ENCODE results near the gene IER5L.

The IER5L gene

GRCh38 chr9:129177791-129178567, at the start of gene IER5L:
Gene IER5L, minus strand, starts transcription at chr9:129178261. Its CDS starts 209 bp downstream, at chr9:129178052.
- DNase-seq (ENCODE audit: low read depth in 2 of 2): peak; percentile 83 to 92

GRCh38 chr9:129227843-129228189, 49.8 kb upstream of the IER5L start:
- no peak for DNase-seq (ENCODE audit: low read depth in 2 of 2)

- DNase-seq (ENCODE audit: low read depth in 2 of 2): peak in 1 of 2 experiments; percentile 21
These were observed 47.8 kb upstream of the IER5L start for GRCh38 chr9:129225815-129226214.

GRCh38 chr9:129225490-129225778, 47.4 kb upstream of the IER5L start:
- no peak for DNase-seq (ENCODE audit: low read depth in 2 of 2)

GRCh38 chr9:129224618-129225489, 46.8 kb upstream of the IER5L start:
- no peak for DNase-seq (ENCODE audit: low read depth in 2 of 2)

GRCh38 chr9:129223551-129224208, 45.6 kb upstream of the IER5L start:
- no peak for DNase-seq (ENCODE audit: low read depth in 2 of 2)

- DNase-seq (ENCODE audit: low read depth in 2 of 2): no peak
These were observed 44.8 kb upstream of the IER5L start for GRCh38 chr9:129222819-129223218.

GRCh38 chr9:129221979-129222635, 44.0 kb upstream of the IER5L start:
- no peak for DNase-seq (ENCODE audit: low read depth in 2 of 2)

- DNase-seq (ENCODE audit: low read depth in 2 of 2): no peak
These were observed 43.2 kb upstream of the IER5L start for GRCh38 chr9:129221233-129221632.

- DNase-seq (ENCODE audit: low read depth in 2 of 2): no peak
These were observed 42.7 kb upstream of the IER5L start for GRCh38 chr9:129220771-129221170.

- DNase-seq (ENCODE audit: low read depth in 2 of 2): no peak
These were observed 40.9 kb upstream of the IER5L start for GRCh38 chr9:129218918-129219317.

- DNase-seq (ENCODE audit: low read depth in 2 of 2): no peak
These were observed 40.2 kb upstream of the IER5L start for GRCh38 chr9:129218272-129218625.

GRCh38 chr9:129213551-129213950, 35.5 kb upstream of the IER5L start:
- no peak for DNase-seq (ENCODE audit: low read depth in 2 of 2)

GRCh38 chr9:129211686-129212085, 33.6 kb upstream of the IER5L start:
- DNase-seq (ENCODE audit: low read depth in 2 of 2): no peak

GRCh38 chr9:129210125-129210524, 32.1 kb upstream of the IER5L start:
- no peak for DNase-seq (ENCODE audit: low read depth in 2 of 2)

GRCh38 chr9:129209580-129209979, 31.5 kb upstream of the IER5L start:
- no peak for DNase-seq (ENCODE audit: low read depth in 2 of 2)

GRCh38 chr9:129209109-129209508, 31.0 kb upstream of the IER5L start:
- no peak for DNase-seq (ENCODE audit: low read depth in 2 of 2)

- peak; percentile 25 to 44 for DNase-seq (ENCODE audit: low read depth in 2 of 2)
These were observed 30.4 kb upstream of the IER5L start for GRCh38 chr9:129208207-129209032.

GRCh38 chr9:129206905-129207304, 28.8 kb upstream of the IER5L start:
- DNase-seq (ENCODE audit: low read depth in 2 of 2): no peak

GRCh38 chr9:129206401-129206800, 28.3 kb upstream of the IER5L start:
- DNase-seq (ENCODE audit: low read depth in 2 of 2): no peak

GRCh38 chr9:129204840-129205239, 26.8 kb upstream of the IER5L start:
- DNase-seq (ENCODE audit: low read depth in 2 of 2): no peak
